ENCODE results near the gene ADAMTSL3.
A peak's percentile ranks its signal among the peaks of the same experiment; 100 is the strongest.

DNA sequence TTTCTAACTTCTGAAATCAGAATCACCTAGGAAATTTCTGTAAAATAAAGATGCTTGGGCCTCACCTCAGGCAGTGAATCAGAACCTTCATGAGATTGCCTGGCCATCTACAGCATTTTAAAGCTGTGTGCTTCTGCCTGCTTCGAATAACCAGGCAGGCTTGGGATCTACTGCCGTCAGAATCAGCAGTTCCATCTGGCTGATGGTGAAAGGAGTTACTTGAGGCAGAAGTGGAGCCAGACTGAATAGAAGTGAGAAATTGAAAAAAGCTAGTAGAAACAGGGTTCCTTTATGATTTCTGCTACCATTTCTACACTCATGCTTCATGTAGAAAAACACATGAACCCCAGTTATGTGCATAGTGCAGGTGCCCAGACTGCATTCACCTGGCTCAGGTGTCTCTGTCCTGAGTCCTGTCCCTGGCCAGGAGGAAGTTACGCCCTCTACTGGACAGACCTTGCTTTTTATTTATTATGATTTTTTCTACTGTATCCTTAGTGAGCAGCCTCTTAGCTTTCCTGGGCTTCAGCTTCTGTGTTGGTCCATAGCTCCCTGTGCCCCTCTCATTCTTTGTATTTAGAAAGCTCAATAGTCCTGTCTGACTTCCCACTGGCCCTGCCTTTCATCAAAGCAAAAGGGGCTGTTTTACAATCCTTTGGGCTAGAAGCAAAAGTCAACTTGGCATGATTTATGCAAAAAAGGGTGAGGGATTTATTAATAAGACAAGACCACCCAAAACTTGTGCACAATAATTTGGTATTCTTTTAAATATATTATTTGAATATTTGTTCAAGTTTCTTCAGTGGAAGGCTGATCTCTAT lies 380.9 kb downstream of the ADAMTSL3 start:
- no peak for TF ChIP-seq POLR2A (IDR thresholded peaks at IDR 0.05; ENCODE audit: borderline replicate concordance, extremely low read depth, insufficient read depth, insufficient read length)
- TF ChIP-seq, protein P1, sequence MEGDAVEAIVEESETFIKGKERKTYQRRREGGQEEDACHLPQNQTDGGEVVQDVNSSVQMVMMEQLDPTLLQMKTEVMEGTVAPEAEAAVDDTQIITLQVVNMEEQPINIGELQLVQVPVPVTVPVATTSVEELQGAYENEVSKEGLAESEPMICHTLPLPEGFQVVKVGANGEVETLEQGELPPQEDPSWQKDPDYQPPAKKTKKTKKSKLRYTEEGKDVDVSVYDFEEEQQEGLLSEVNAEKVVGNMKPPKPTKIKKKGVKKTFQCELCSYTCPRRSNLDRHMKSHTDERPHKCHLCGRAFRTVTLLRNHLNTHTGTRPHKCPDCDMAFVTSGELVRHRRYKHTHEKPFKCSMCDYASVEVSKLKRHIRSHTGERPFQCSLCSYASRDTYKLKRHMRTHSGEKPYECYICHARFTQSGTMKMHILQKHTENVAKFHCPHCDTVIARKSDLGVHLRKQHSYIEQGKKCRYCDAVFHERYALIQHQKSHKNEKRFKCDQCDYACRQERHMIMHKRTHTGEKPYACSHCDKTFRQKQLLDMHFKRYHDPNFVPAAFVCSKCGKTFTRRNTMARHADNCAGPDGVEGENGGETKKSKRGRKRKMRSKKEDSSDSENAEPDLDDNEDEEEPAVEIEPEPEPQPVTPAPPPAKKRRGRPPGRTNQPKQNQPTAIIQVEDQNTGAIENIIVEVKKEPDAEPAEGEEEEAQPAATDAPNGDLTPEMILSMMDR (IDR thresholded peaks at IDR 0.05 in 2 of 3, conservative IDR thresholded peaks at IDR 0.05 in 1 of 3; ENCODE audit: borderline replicate concordance in 1 of 3, insufficient read depth in 1 of 3, low read depth in 2 of 3, low read length in 2 of 3) = peak; percentile 46 to 70 (median 67); a peak in 5 of 6 replicates
- TF ChIP-seq EGR1 (IDR thresholded peaks at IDR 0.05; ENCODE audit: low read depth) = no peak

Measured in HCT116 (cell line).